HPDE6-E6E7 (cell line): ENCODE data around the gene SOX15.
A peak's percentile ranks its signal among the peaks of the same experiment; 100 is the strongest.
"Not testable (repeated sequence)": the region's sequence is repeated elsewhere in the genome, so short reads cannot be mapped to it uniquely, and the experiment has no call there.

ENCODE experiments used
- DNase-seq: peaks from one replicate; pipeline ENCODE4 v3.0.0; 2011; ENCODE audit warnings: missing footprints; ENCODE audit errors: extremely low spot score

Gene SOX15

GRCh38 chr17:7589891-7590691 is at the start of gene SOX15:
TSS of gene SOX15 (minus strand) at chr17:7590094. CDS start at chr17:7589676, 418 bp downstream.
- DNase-seq, result peak; percentile 74

GRCh38 chr17:7636163-7636562 is 46.3 kb upstream of the SOX15 start:
- no peak for DNase-seq

GRCh38 chr17:7634384-7634783 is 44.5 kb upstream of the SOX15 start:
- no peak for DNase-seq

- no peak for DNase-seq
Measured at GRCh38 chr17:7633093-7633492, 43.2 kb upstream of the SOX15 start.

- DNase-seq, result peak; percentile 51
Measured at GRCh38 chr17:7632492-7632894, 42.6 kb upstream of the SOX15 start.

GRCh38 chr17:7631398-7632380 is 41.8 kb upstream of the SOX15 start:
- no peak for DNase-seq

- no peak for DNase-seq
Measured at GRCh38 chr17:7629939-7630571, 40.2 kb upstream of the SOX15 start, which contains the start of gene SHBG. TSS of gene SHBG (plus strand) at chr17:7630135. CDS start at chr17:7630173, 38 bp downstream.

GRCh38 chr17:7627250-7628121 is 37.6 kb upstream of the SOX15 start, which contains the start of gene SAT2:
TSS of gene SAT2 (minus strand) at chr17:7627821. CDS start at chr17:7627635, 186 bp downstream.
- peak; percentile 93 for DNase-seq

GRCh38 chr17:7626956-7627249 is 37.0 kb upstream of the SOX15 start:
- no peak for DNase-seq

GRCh38 chr17:7626307-7626706 is 36.4 kb upstream of the SOX15 start:
- DNase-seq, result no peak

GRCh38 chr17:7625749-7626148 is 35.9 kb upstream of the SOX15 start:
- DNase-seq, result not testable (repeated sequence)

GRCh38 chr17:7623661-7624060 is 33.8 kb upstream of the SOX15 start:
- no peak for DNase-seq

- no peak for DNase-seq
Measured at GRCh38 chr17:7620835-7621234, 30.9 kb upstream of the SOX15 start.

GRCh38 chr17:7618608-7619007 is 28.7 kb upstream of the SOX15 start:
- no peak for DNase-seq

- no peak for DNase-seq
Measured at GRCh38 chr17:7615265-7615747, 25.4 kb upstream of the SOX15 start.

- DNase-seq, result peak; percentile 100
Measured at GRCh38 chr17:7614425-7615264, 24.8 kb upstream of the SOX15 start, which contains the start of gene FXR2. TSS of gene FXR2 (minus strand) at chr17:7614897. CDS start at chr17:7614532, 365 bp downstream.

- DNase-seq, result no peak
Measured at GRCh38 chr17:7613769-7614424, 24.0 kb upstream of the SOX15 start.

GRCh38 chr17:7612294-7612640 is 22.4 kb upstream of the SOX15 start:
- no peak for DNase-seq

- no peak for DNase-seq
Measured at GRCh38 chr17:7611635-7612293, 21.9 kb upstream of the SOX15 start.
